ENCODE results near the gene SYNDIG1.

Gene SYNDIG1

GRCh38 chr20:24469116-24469893 lies at the start of gene SYNDIG1:
Gene SYNDIG1 (plus strand): TSS chr20:24469629. CDS start chr20:24543098, 73,469 bp downstream.
- no peak for DNase-seq

DNA sequence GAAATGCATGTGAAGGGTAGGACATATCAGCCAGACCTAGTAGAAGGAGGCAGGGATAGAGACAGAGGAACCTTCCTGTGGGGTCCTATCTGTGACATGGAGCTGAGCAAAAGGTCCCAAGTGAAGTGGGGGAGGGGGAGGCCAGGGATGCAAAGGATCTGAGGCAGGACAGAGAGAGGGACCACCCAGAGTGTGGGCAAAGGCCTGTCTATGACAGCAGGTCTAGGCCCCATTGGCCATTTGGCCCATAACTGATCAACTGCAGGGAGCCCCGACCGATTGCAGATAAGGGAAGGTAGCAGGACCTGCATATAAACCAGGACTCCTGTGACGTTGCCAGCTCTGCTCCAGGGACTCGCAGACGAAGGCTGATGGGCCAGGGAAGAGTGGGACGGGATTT lies 49.6 kb upstream of the SYNDIG1 start:
- no peak for DNase-seq

DNA sequence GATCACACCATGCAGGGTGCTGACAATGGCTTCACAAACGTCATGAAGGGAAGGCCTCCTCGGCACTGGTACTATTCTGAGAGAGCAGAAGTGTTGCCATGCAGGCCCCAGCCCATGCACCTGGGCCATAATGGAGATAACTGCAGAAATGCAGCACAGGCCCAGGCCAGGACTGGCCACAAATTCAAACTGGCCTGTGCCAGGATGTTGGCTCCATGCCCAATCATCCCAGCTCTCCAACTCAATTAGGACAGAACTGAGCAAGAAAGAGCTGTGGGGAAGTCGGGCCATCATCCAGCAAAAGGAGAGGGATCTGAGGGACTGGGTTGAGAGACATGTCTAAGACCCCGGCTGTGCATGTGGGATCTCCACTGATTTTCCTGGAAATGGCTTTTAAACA lies 48.9 kb upstream of the SYNDIG1 start:
- DNase-seq, result no peak

GRCh38 chr20:24421071-24421470 lies 48.4 kb upstream of the SYNDIG1 start:
- no peak for DNase-seq

DNA sequence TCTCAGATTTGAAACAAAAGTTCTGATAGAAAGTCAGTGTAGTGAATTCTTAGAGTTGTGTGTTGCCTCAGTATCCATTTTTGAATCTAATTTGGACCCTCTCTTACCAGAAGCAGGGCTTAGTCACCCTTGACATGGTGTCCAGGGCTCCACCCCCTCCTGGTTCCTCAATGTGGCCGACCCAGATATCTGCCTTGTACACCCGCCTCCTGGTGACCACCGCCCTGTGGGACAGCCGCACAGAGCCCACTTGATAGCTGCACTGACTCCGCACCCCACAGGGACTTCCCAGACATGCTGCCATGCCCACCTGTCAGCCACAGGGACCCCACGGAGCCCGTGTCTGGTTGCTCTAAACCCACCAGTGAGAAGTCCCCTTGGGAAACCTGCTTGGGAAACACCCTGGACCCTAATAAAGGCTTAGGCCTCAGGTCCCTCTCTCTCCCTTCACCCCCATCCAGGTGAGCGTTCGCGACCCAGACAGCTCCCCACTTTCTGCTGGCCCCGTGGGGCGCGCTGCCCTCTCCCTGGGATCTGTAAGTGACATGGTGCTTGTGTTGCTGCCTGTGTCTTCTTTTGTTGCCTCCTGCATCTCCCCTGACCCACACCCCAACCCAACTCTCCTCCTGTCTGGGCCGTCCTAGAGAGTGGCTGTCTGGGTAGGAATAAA lies 47.2 kb upstream of the SYNDIG1 start:
- no peak for DNase-seq

GRCh38 chr20:24423390-24424313 lies 45.8 kb upstream of the SYNDIG1 start:
- no peak for DNase-seq

- no peak for DNase-seq
These were observed 43.8 kb upstream of the SYNDIG1 start for GRCh38 chr20:24425523-24426135.

DNA sequence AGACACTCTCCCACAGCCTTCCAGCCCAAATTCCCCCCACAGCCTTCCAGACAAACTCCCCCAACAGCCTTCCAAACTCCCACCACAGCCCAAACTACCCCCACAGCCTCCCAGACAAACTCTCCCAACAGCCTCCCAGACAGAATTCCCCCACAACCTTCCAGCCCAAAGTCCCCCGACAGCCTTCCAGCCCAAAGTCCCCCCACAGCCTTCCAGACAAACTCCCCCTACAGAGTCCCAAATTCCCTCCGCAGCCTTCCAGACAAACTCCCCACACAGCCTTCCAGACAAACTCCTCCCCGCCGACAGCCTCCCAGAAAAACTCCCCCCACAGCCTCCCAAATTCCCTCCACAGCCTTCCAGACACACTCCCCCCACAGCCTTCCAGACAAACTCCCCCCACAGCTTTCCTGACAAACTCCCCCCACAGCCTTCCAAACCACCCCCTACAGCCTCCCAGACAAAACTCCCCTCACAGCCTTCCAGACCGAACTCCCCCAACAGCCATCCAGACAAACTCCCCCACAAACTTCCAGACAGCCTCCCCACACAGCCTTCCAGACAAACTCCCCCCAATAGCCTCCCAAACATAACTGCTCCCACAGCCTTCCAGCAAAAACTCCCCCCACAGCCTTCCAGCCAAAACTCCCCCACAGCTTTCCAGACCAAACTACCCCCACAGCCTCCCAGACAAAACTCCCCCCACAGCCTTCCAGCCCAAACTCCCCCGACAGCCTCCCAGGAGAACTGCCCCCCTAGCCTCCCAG lies 38.0 kb upstream of the SYNDIG1 start:
- no peak for DNase-seq

DNA sequence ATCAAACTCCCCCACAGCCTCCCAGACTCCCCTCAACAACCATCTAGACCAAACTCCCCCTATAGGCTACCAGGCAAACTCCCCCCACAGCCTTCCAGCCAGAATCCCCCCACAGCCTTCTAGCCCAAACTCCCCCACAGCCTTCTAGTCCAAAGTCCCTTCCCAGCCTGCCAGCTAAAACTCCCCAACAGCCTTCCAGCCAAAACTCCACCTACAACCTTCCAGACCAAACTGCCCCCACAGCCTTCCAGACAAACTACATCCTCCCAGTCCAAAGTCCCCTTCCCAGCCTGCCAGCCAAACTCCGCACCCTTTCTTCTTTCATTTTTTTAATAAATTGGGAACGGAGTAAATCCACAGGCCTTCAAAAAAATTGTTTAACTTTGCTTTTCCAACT lies 37.4 kb upstream of the SYNDIG1 start:
- DNase-seq, result no peak

DNA sequence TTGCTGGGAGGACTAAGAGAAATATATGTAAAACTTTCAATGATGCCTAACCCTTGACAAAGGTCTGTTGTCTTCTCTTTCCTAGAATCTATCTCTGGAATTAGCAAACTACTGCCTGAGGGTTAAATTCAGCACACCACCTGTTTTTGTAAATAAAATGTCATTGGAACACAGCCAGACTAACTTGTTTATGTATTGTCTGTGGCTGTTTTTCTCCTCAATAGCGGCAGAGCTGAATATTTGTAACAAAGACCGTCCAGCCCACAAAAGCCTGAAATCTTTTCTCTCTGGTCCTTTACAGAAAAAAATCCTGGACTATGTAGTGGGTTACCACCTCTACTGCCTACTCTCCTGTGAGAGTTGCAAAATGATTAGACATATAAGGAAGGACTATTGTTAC lies 33.3 kb upstream of the SYNDIG1 start:
- no peak for DNase-seq

GRCh38 chr20:24437196-24438082 lies 32.0 kb upstream of the SYNDIG1 start:
- no peak for DNase-seq

DNA sequence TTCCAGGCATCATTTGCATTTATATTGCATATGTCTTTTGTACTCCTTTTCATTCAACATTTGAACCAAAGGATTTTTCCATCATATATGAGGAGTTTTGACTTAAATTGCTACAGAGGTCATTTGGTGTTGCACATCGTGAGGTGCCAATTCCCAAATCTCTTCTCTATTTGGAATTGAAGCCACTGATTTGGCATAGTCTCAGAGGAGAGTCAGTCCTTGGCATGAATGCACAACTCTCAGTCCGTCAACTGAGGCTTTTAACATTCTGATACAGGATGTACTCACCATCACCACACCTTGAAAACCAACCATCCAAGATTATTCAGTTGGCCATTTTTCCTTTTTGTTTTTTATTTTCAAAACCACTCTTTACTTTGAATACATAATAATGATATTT lies 31.1 kb upstream of the SYNDIG1 start:
- no peak for DNase-seq

- DNase-seq, result no peak
These were observed 29.6 kb upstream of the SYNDIG1 start for GRCh38 chr20:24439737-24440387.

DNA sequence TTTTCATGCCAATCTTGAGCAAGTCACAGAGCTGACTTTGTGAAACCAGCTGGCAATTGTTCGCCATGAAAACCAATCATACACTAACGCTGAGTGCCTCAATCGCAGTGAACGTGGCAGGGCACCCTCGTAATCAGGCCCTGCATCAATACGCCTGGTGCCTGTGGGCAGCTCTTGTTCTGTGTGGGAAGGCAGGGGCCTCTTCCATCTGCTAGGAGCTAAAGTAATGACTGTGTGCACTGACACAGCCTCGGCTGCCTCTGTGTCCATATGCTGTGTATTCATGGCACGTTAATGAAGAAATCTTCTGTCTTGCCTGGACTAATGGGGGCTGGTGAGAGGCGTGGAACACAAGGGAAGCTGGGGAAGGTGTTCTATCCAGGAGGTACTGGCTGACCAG lies 27.8 kb upstream of the SYNDIG1 start:
- DNase-seq, result no peak

GRCh38 chr20:24442909-24443308 lies 26.5 kb upstream of the SYNDIG1 start:
- no peak for DNase-seq

- DNase-seq, result no peak
These were observed 26.0 kb upstream of the SYNDIG1 start for GRCh38 chr20:24443436-24443835.

DNA sequence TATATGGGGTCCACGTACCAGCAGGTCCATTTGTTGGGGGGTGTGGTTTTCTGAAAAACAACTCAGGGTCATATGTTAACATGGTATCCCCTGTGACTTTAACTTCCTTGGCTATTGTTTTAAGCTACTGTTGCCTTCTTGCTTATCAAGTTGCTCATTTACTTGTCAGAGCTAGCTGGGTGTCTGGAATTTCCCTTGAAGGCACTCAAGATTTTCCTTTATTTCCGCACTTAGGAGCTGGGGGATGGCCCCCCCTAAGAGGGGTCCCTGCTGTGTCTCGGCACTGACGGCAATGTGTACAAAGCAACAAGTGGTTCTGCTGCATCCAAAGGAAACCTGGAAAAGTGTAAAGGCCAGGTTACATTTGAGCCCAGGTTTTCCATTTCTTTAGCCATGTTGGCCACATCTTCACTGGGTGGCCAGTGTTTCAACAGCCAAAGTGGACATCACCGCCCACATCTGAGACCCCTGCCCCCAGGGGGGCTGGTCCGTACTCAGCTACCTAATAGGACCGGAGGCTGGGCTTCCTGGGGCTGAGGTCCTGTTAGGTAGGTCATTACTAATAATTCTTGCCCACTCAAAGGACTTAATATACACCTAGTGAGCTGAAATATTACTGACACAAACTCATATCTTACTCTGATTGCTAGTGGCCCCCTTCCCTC lies 24.8 kb upstream of the SYNDIG1 start:
- DNase-seq, result no peak

GRCh38 chr20:24445510-24446170 lies 23.8 kb upstream of the SYNDIG1 start:
- DNase-seq, result no peak

GRCh38 chr20:24446811-24447210 lies 22.6 kb upstream of the SYNDIG1 start:
- no peak for DNase-seq
